Measurements from ENCODE around the gene PRDM2. TPM values are rescaled to one million over a fixed set of nuclear protein-coding genes. Genes with fewer than 3 reads are reported as not detected.

The PRDM2 gene
- total RNA-seq, 1 donor from 2014 or later: 50.6 TPM

- no peaks in the 10 kb centered on the region for H3K9me3 ChIP-seq
- no peaks in the 10 kb centered on the region for H3K27me3 ChIP-seq (ENCODE audit: low read depth)
- ATAC-seq (no peak), DNase-seq (no peak)
- intact Hi-C loops (cut with DNase I): no loop called here
- no peak overlapping the region for H3K27ac ChIP-seq
- TF ChIP-seq CTCF (IDR thresholded peaks at IDR 0.05): no peak
- H3K4me1 ChIP-seq: peaks cover 52% of the 10 kb centered on the region
- H3K36me3 ChIP-seq: no peaks in the 10 kb centered on the region
- no peak overlapping the region for H3K4me3 ChIP-seq
These were observed 66.9 kb downstream of the PRDM2 start for GRCh38 chr1:13766592-13767564.

GRCh38 chr1:13769212-13769611, 69.2 kb downstream of the PRDM2 start:
- Histone ChIP-seq H3K27me3 (ENCODE audit: low read depth) (no peaks in the 10 kb centered on the region), H3K36me3 (peaks cover 12% of the 10 kb centered on the region), H3K4me1 (peaks cover 29% of the 10 kb centered on the region), H3K4me3 (no peak overlapping the region), H3K9me3 (no peaks in the 10 kb centered on the region), H3K27ac (no peak overlapping the region)
- ATAC-seq (peak; percentile 63 to 78), DNase-seq (peak; percentile 67)
- intact Hi-C loops (cut with DNase I): no loop called here
- TF ChIP-seq CTCF (IDR thresholded peaks at IDR 0.05): no peak

GRCh38 chr1:13769830-13770229, 69.8 kb downstream of the PRDM2 start:
- H3K27me3 ChIP-seq (ENCODE audit: low read depth): no peaks in the 10 kb centered on the region
- no peak overlapping the region for H3K4me3 ChIP-seq
- no peak for ATAC-seq
- TF ChIP-seq CTCF (IDR thresholded peaks at IDR 0.05): no peak
- no peak for DNase-seq
- intact Hi-C loops (cut with DNase I): no loop called here
- H3K36me3 ChIP-seq: peaks cover 18% of the 10 kb centered on the region
- no peak overlapping the region for H3K27ac ChIP-seq
- peaks cover 23% of the 10 kb centered on the region for H3K4me1 ChIP-seq
- H3K9me3 ChIP-seq: no peaks in the 10 kb centered on the region

GRCh38 chr1:13770743-13771142, 70.8 kb downstream of the PRDM2 start:
- no peak overlapping the region for H3K4me3 ChIP-seq
- H3K36me3 ChIP-seq: peaks cover 27% of the 10 kb centered on the region
- DNase-seq: no peak
- no peak overlapping the region for H3K27ac ChIP-seq
- intact Hi-C loops (cut with DNase I): no loop called here
- no peak for TF ChIP-seq CTCF (IDR thresholded peaks at IDR 0.05)
- H3K4me1 ChIP-seq: peaks cover 15% of the 10 kb centered on the region
- ATAC-seq: no peak
- no peaks in the 10 kb centered on the region for H3K27me3 ChIP-seq (ENCODE audit: low read depth)
- H3K9me3 ChIP-seq: no peaks in the 10 kb centered on the region

GRCh38 chr1:13771745-13772144, 71.8 kb downstream of the PRDM2 start:
- ATAC-seq (no peak), DNase-seq (no peak)
- Histone ChIP-seq H3K4me3 (no peak overlapping the region), H3K36me3 (peaks cover 37% of the 10 kb centered on the region), H3K9me3 (no peaks in the 10 kb centered on the region), H3K4me1 (peaks cover 15% of the 10 kb centered on the region), H3K27ac (no peak overlapping the region), H3K27me3 (ENCODE audit: low read depth) (no peaks in the 10 kb centered on the region)
- TF ChIP-seq CTCF (IDR thresholded peaks at IDR 0.05): no peak
- intact Hi-C loops (cut with DNase I): no loop called here
